HG02642 (cell line): ENCODE measurements around the gene ITGB2.

ENCODE experiments used
- ATAC-seq: cut with Tn5 transposase; IDR thresholded peaks from one replicate; pipeline ENCODE4 v1.9.1; 2021; ENCODE audit warnings: mild to moderate bottlenecking; ENCODE audit not compliant: unreplicated experiment, poor library complexity

ITGB2 gene

GRCh38 chr21:44901391-44902074 is 19.2 kb downstream of the ITGB2 start:
- no peak for ATAC-seq

GRCh38 chr21:44900559-44901251 is 20.0 kb downstream of the ITGB2 start:
- no peak for ATAC-seq

- no peak for ATAC-seq
These were observed 20.7 kb downstream of the ITGB2 start for GRCh38 chr21:44899768-44900558.

- ATAC-seq: no peak
These were observed 21.6 kb downstream of the ITGB2 start for GRCh38 chr21:44898851-44899767.

GRCh38 chr21:44898011-44898488 is 22.6 kb downstream of the ITGB2 start:
- no peak for ATAC-seq

- ATAC-seq: no peak
These were observed 23.2 kb downstream of the ITGB2 start for GRCh38 chr21:44897326-44898010.

GRCh38 chr21:44896561-44897286 is 24.0 kb downstream of the ITGB2 start:
- no peak for ATAC-seq

- ATAC-seq: no peak
These were observed 24.8 kb downstream of the ITGB2 start for GRCh38 chr21:44895859-44896258.

GRCh38 chr21:44894687-44895302 is 25.9 kb downstream of the ITGB2 start:
- no peak for ATAC-seq

- ATAC-seq: no peak
These were observed 26.6 kb downstream of the ITGB2 start for GRCh38 chr21:44893948-44894656.

GRCh38 chr21:44893278-44893556 is 27.5 kb downstream of the ITGB2 start:
- ATAC-seq: peak; percentile 9

- ATAC-seq: peak; percentile 62
These were observed 28.0 kb downstream of the ITGB2 start for GRCh38 chr21:44892536-44893277.

GRCh38 chr21:44892095-44892494 is 28.6 kb downstream of the ITGB2 start:
- no peak for ATAC-seq

- ATAC-seq: no peak
These were observed 29.1 kb downstream of the ITGB2 start for GRCh38 chr21:44891631-44892031.

- no peak for ATAC-seq
These were observed 29.6 kb downstream of the ITGB2 start for GRCh38 chr21:44890961-44891541.

- no peak for ATAC-seq
These were observed 30.3 kb downstream of the ITGB2 start for GRCh38 chr21:44890338-44890931.
